Measurements from ENCODE around the gene SLA2. TPM values are rescaled to one million over a fixed set of nuclear protein-coding genes. Genes with fewer than 3 reads are reported as not detected.
"Not testable (repeated sequence)": the region's sequence is repeated elsewhere in the genome, so short reads cannot be mapped to it uniquely, and the experiment has no call there.

The SLA2 gene
- total RNA-seq, 4 donors from 2014 or later, result 0.23 to 0.52 (median 0.52) TPM; not detected in 1

DNA sequence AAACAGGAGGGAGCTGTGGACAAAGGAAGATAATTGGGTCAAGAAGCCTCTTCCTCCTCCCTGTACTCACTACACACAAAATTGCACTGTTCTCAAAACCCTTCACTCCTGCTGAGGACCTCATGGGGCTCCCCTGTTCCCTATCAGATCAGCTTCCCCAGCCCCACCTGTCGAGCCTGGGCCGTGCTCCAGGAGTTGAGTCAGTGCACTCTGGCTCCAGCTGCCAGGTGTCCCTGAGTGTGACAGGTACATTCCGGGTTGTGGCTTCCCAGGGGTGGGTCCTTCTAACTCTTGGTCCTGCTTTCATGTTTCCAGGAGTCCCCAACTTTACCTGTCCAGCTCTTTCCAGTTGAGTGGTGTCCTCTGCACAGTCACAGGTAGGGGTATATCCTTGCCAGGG is 32.0 kb downstream of the SLA2 start:
- WGBS, 2 donors, result 21 to 79% methylated on average over 3 of the region's 3 CpGs
- intact Hi-C loops (cut with DNase I; ENCODE audit: low total_unique reads), result no loop called here
- no peak for DNase-seq (ENCODE audit: low spot score in 2 of 2)

DNA sequence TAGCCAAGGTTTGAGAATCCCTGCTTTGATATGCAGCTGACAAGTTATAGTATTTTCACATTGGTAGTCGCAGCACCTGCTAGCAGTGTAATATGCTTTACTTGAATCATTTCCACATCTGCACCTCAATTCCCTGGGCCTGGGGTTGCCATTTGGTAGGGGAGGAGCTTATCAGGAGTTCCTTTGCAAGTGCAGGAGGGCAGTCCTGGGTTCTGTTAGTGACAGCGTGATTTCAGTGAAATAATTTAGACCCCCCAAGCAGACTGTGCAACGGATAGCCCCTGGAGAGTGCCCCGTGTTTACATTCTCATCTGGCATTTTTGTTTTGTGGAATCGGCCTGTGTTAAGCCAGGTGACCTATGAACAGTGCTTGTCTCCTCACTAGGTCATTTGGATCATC is 34.4 kb downstream of the SLA2 start:
- no peak for DNase-seq (ENCODE audit: low spot score in 2 of 2)
- H3K4me3 ChIP-seq (ENCODE audit: low read depth, poor library complexity, severe bottlenecking), result no peak overlapping the region
- WGBS, 2 donors, result 83% methylated on average over 5 of the region's 5 CpGs
- intact Hi-C loops (cut with DNase I; ENCODE audit: low total_unique reads), result no loop called here
- TF ChIP-seq, protein P1, sequence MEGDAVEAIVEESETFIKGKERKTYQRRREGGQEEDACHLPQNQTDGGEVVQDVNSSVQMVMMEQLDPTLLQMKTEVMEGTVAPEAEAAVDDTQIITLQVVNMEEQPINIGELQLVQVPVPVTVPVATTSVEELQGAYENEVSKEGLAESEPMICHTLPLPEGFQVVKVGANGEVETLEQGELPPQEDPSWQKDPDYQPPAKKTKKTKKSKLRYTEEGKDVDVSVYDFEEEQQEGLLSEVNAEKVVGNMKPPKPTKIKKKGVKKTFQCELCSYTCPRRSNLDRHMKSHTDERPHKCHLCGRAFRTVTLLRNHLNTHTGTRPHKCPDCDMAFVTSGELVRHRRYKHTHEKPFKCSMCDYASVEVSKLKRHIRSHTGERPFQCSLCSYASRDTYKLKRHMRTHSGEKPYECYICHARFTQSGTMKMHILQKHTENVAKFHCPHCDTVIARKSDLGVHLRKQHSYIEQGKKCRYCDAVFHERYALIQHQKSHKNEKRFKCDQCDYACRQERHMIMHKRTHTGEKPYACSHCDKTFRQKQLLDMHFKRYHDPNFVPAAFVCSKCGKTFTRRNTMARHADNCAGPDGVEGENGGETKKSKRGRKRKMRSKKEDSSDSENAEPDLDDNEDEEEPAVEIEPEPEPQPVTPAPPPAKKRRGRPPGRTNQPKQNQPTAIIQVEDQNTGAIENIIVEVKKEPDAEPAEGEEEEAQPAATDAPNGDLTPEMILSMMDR (IDR thresholded peaks at IDR 0.05), result no peak
- no peak for TF ChIP-seq POLR2A (IDR thresholded peaks at IDR 0.05)

More for the DNA sequence above, 32.0 kb downstream of the SLA2 start:
- no peak overlapping the region for H3K4me3 ChIP-seq (ENCODE audit: low read depth, poor library complexity, severe bottlenecking)
- TF ChIP-seq, protein P1 (IDR thresholded peaks at IDR 0.05), result no peak
- no peak for TF ChIP-seq POLR2A (IDR thresholded peaks at IDR 0.05)

DNA sequence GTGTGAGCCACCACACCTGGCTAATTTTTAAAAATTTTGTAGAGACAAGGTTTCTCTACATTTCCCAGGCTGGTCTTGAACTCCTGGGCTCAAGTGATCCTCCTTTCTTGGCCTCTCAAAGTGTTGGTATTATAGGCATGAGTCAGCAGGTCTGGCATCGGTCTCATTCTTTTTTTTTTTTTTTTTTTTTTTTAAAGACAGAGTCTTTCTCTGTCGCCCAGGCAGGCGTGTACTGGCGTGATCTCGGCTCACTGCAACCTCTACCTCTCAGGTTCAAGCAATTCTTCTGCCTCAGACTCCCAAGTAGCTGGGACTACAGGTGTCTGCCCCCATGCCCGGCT is 37.6 kb downstream of the SLA2 start:
- WGBS, 2 donors, result 41 to 56% methylated on average over 6 of the region's 6 CpGs
- DNase-seq (ENCODE audit: low spot score in 2 of 2); intact Hi-C loops (cut with DNase I; ENCODE audit: low total_unique reads); H3K4me3 ChIP-seq (ENCODE audit: low read depth, poor library complexity, severe bottlenecking): not testable (repeated sequence)

DNA sequence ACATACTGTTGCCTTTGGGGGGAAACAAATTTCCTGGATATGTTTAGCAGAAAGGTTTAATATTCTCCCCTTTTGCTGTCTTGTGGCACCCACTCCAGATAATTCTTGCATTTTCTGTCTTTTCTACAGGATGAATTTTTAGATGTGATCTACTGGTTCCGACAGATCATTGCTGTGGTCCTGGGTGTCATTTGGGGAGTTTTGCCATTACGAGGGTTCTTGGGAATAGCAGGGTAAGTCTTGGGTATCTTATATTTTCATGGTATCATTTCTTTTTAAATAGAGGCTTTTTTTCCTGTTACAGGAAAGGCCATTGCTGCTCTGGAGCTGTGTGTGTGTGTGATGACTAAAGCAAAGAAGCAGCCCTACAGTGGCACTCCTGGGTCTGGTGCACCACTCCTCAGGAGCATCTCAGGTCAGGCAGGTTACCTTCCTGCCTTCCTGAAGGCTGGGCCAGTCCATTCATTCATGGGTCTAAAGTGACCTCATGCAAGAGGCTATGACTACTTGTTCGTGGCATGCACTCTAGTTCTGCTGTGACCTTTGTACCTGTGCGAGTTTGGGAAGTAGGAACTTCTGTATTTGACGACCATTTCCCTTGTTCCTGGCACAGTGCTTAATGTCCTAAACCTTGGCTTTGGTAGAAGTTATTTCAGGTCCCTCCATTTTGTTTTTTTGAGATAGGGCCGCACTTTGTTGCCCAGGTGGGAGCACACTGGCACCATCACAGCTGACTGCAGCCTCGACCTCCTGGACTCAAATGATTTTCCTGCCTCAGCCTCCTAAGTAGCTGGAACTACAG is 38.2 kb downstream of the SLA2 start:
- intact Hi-C loops (cut with DNase I; ENCODE audit: low total_unique reads), result no loop called here
- 86 to 88% methylated on average over 7 of the region's 7 CpGs for WGBS, 2 donors
- H3K4me3 ChIP-seq (ENCODE audit: low read depth, poor library complexity, severe bottlenecking), result no peak overlapping the region
- TF ChIP-seq, protein P1 (IDR thresholded peaks at IDR 0.05), result no peak
- TF ChIP-seq POLR2A (IDR thresholded peaks at IDR 0.05), result no peak
- DNase-seq (ENCODE audit: low spot score in 2 of 2), result no peak

DNA sequence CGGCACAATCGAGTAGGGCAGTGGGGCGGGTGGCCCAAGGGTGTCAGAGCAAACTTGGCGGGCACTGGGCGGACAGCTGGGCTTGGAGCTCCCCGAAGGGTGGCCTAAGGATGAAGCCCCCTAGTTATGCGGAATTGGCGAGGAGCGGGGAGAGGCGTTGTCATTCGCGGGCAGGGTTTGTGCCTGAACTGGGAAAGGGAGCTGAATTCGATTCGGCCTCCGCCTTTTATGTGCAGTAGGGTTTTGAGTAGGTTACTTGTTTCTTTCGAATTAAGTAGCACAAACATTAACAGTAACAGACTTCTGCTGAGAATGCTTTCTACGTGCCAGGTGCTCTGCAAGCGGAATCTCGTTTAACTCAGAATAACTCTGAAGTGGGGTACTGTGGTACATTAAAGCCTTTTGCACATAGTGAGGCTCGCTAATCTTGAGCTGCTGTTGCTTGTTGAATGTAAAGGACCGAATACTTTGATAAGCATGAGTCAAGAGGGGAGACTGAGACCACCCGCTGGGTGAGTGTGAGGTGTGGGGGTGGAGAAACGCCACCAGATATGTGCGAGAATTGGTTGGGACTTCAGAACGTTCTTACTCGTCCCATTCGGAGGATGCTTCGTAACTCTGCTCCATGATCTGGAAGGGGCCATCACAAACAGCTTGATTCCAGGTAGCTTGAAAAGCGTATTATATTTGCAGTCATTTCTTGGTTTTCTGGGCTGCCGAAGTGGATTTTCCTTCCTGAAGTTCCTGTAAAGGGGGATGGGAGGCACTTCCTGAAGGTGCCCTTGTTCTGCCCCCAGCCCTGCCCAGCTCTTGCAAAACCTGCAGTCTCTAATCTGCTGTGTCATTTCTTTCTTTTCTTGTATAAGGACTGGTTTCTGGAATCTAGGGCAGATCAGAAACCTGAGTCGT is 39.6 kb downstream of the SLA2 start:
- WGBS, 2 donors, result 1 to 2% methylated on average over 31 of the region's 31 CpGs
- DNase-seq (ENCODE audit: low spot score in 2 of 2), result no peak

More for the DNA sequence above, 39.6 kb downstream of the SLA2 start:
- intact Hi-C loops (cut with DNase I; ENCODE audit: low total_unique reads), result no loop called here
- H3K4me3 ChIP-seq (ENCODE audit: low read depth, poor library complexity, severe bottlenecking), result peak overlapping the region; percentile 92
- TF ChIP-seq, protein P1 (IDR thresholded peaks at IDR 0.05), result no peak
- no peak for TF ChIP-seq POLR2A (IDR thresholded peaks at IDR 0.05)
